KOPT-K1 (cell line): ENCODE data around the gene ETS1.

Experiments
- H3K27ac ChIP-seq: fragments of 200-600 bp; sonication (generic); 2 replicates; pipeline ENCODE4 v1.5.1; 2016; ENCODE audit warnings: antibody characterized with exemption, mild to moderate bottlenecking, low read depth, low read length; ENCODE audit not compliant: poor library complexity, severe bottlenecking
- H3K36me3 ChIP-seq: fragments of 200-600 bp; sonication (generic); 2 replicates; pipeline ENCODE4 v1.5.1; 2017; ENCODE audit warnings: antibody characterized with exemption, mild to moderate bottlenecking, low read length, moderate library complexity; ENCODE audit not compliant: insufficient read depth
- H3K9me3 ChIP-seq: fragments of 200-600 bp; sonication (generic); 2 replicates; pipeline ENCODE4 v1.5.1; 2017; ENCODE audit warnings: antibody characterized with exemption, low read length, mild to moderate bottlenecking; ENCODE audit not compliant: insufficient read depth, poor library complexity, severe bottlenecking

The ETS1 gene

DNA sequence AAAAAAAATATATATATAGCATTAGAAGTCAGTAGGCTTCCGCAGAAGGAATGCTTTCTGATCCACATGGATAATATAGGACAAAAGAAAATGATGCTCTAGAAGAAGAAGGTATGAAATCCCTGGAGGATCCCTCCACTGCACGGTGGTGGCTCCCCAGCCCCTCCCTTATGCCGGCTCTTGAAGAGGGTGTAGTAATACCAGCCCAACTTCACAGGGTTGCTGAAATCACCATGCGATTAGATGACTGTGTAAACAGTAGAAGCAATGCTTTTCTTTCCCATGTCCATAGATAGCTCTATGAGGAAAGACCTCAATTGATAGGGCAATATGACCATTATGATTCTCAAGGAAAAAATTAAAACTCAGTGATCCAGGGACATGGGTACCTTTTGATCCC is 3.2 kb upstream of the ETS1 start:
- H3K27ac ChIP-seq: no peak overlapping the region

DNA sequence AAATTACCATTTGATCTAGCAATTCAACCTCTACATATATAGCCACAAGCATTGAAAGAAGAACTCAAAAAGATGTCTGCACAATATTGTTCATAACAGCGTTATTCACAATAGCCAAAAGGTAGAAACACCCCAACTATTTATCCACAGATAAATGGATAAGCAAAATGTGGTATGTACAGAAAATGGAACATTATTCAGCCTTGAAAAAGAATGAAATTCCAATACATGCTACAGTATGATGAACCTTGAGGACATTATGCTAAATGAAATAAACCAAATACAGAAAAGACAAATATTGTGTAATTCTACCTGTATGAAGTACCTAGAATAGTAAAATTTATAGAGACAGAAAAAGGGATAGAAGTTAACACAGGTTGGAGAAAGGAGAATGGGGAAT is 2.6 kb upstream of the ETS1 start:
- Histone ChIP-seq H3K27ac (no peak overlapping the region), H3K9me3 (no peaks in the 10 kb centered on the region), H3K36me3 (no peaks in the 10 kb centered on the region)

More for the DNA sequence above, 3.2 kb upstream of the ETS1 start:
- Histone ChIP-seq H3K9me3 (no peaks in the 10 kb centered on the region), H3K36me3 (no peaks in the 10 kb centered on the region)

DNA sequence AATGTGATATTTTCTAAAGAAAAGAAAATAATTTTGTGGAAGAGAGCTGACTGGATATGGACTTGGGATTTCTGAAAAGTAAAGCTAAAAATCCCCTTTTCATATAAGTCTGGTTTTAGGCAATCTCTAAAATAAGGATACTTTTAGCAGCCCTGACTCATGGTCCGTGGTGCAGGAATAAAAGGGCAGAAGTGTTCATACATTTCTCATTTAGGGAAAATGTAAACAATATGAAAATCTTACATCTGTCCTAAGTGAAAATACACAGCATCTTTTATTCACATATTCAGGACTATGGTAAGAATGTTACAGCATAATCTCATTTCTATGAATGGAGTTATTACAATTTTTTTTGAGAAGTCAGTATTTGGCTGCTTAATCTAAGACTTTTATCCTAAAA is 735 bp upstream of the ETS1 start:
- no peaks in the 10 kb centered on the region for H3K9me3 ChIP-seq
- H3K27ac ChIP-seq: no peak overlapping the region
- H3K36me3 ChIP-seq: no peaks in the 10 kb centered on the region

DNA sequence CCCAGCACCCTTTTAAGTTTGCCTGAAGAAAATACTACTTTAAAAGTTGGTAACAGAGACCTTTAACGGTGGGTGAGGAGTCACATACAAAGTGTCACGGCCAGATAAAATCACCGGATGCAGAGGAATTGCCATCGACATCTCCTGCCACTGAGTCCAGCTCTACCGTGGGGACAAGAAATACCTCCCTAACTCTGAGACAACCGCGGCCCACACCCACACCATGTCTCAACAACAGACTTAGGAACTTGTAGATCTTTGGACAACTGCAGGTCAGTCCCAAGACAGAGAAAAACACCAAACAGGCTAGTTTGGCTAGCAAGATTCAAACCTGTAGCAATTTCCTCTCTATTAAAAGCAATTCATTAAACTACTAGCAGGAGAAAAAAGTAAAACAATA is 669 bp downstream of the ETS1 start:
- H3K36me3 ChIP-seq: no peaks in the 10 kb centered on the region
- no peak overlapping the region for H3K27ac ChIP-seq
- no peaks in the 10 kb centered on the region for H3K9me3 ChIP-seq

DNA sequence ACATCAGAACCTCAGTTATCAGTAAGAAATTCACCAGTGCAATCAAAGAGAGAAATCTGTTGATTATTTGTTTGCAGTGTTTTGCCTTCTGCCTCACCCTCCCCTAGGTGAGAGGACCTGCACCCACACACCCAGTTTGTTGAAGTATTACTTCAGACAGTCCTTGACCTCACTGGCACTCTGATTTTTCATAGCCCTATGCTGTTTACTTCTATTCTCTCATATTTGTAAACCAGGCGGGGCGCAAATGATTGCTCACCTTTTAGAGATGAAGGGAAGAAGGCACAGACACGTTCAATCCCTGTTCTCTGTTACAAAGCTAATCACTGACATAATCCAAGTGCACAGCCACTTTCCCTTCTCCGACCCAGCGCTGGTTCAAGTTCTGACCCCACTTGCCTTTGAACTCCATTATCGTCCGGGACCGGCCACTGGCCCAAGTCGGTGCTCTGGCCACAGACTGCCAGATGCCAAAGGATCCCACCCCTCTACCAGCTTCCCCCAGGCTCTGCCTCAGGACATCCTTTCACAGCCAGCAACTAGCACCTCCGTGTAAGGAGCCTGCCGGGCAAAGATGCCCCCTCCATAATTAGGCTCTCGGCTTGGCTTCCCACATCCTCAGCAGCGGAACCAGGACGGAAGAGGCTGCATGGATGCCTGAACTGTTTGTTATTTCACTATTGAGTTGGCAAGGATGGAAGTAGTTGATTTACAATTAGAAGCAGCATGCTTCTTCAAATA is 1.7 kb downstream of the ETS1 start:
- H3K27ac ChIP-seq: no peak overlapping the region
- no peaks in the 10 kb centered on the region for H3K9me3 ChIP-seq
- H3K36me3 ChIP-seq: no peaks in the 10 kb centered on the region

DNA sequence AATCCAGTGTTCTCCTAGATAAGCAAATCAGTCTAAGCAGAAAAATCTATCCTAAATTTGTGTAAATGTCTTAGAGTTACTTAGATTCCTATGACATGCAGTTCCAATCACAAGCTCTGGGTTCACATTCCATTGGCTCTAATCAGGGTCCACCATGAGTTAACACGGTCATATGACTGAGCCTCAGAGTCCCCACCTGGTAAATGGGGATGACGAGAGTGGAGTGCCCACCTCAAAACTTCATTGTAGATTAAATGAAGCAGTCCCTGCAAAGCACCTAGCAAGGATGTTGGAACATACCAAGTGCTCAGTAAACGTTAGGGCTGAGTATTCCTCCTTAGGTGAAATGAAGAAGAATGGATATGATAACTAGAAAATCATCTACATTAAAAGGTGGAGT is 3.1 kb downstream of the ETS1 start:
- Histone ChIP-seq H3K27ac (no peak overlapping the region), H3K36me3 (no peaks in the 10 kb centered on the region), H3K9me3 (no peaks in the 10 kb centered on the region)

DNA sequence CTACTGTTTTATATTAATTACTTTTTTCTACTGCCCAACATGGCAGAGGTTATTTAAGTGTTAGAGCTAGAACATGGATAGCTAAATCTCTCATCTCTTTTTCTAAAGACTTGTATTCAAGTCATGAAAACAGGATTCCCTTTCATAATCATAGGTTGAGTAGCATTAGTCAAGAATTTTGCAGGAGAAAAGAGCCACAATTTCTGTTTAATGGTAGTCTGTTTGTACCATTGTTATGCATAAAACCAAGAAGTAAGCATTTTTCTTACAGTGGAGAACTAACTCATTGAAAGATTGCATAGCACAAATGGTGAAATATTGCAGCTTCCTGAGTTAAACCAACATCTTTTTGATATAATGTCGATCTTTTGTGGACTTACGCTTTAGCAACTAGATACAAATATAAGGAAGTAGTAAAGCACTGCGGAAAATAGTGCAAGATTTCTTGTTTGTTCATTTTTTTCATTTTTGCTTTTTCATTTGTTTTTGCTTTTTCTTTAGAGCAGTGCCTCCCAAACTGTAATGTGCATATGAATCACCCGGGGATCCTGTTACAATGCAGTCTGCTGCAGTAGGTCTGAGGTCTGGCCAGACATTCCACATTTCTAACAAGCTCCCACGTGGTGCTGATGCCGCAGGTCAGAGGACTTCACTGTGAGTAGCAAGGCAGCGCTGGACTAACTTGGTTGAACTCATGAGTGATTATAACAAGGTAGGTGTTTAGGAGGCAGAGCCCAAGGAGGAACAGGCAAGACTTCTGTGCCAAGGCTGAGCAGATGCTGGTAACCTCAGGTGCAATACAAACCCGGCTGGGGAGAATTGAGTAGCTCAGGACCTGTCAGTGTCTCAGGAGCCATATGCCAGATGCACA is 4.6 kb downstream of the ETS1 start:
- Histone ChIP-seq H3K9me3 (no peaks in the 10 kb centered on the region), H3K36me3 (no peaks in the 10 kb centered on the region)

DNA sequence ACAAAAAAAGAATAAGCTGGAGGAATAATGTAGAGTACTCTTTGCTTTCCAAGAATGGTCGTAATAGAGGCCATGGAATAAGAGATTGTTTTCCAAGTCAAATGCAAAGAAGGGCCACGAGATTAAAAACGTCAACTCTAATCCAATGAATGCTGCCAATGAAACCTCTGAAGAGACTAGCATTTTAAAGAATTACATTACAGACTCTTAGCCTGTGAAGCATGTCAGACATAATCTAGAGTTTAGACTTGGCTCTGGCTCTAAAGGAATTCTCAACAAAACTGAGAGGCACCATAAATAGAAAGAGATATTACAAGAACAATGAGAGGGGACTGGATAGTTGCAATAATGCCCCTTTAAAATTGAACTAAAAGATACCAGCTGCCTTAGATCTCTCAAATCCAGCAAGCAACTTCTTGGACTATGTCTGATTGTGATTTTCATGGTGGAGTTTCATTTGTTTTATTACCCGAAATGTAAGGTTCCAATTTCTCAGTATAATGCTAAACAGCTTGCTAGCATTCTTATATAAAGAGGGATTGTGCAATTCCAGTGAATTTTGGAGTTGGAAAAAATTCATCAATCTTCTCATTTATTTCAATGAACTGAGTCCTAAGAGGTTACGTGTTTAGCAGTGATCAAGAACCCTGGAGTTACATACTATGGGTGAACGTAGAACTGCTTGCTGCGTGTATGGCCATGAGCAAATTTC is 5.6 kb downstream of the ETS1 start:
- Histone ChIP-seq H3K9me3 (no peaks in the 10 kb centered on the region), H3K27ac (no peak overlapping the region), H3K36me3 (no peaks in the 10 kb centered on the region)

More for the DNA sequence above, 4.6 kb downstream of the ETS1 start:
- H3K27ac ChIP-seq: no peak overlapping the region

DNA sequence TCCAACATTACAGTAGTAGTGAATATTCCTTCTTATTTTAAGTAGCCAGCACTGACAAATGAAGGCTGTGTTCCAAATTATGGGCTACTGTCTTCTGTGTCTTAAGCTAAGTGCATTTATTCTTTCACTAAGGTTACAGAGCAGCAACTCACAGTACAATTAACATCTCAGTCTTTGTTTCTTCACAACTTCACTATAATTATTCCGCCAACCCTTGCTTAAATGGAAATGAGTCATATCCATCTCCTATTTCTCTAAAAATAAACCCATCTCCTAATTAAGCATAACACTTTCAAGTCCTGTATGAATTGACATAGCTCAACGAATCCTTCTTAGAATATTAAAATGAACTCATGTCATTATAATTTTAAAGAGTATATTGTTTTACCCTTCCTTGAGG is 6.7 kb downstream of the ETS1 start:
- H3K36me3 ChIP-seq: no peaks in the 10 kb centered on the region
- no peak overlapping the region for H3K27ac ChIP-seq
- no peaks in the 10 kb centered on the region for H3K9me3 ChIP-seq

DNA sequence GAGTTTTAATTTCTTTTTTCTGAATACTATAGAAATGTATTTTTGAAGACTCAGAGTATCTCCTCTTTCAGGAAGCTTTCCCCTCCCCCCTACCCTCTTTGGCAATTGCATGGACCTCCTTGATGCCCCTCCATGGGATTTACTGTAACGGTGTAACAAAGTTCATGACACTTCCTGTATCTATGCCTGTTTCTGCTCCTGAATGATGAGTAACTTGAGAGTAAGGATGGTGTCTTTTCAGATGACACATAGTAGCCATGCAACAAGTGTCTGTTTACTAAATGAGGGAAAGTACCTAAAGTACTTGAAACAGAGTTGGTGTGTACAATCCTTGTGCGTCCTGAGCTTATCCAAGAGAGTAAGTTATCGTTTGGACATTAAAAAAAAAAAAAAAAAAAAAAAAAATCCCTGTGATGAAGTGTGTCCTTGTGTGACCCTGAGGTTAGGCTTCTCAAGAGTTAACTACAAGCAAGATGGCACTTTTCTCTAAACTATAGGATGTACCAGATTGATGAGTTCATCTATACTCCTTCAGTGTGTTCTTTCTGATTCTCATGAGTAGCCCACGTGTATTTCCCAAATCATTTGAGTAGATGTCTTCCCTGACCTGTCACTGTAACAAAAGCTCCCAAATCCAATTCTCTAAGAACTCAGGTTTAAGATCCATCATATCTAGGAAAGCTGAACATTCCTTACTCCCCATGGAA is 7.4 kb downstream of the ETS1 start:
- H3K36me3 ChIP-seq: no peaks in the 10 kb centered on the region
- H3K27ac ChIP-seq: no peak overlapping the region
- H3K9me3 ChIP-seq: no peaks in the 10 kb centered on the region

DNA sequence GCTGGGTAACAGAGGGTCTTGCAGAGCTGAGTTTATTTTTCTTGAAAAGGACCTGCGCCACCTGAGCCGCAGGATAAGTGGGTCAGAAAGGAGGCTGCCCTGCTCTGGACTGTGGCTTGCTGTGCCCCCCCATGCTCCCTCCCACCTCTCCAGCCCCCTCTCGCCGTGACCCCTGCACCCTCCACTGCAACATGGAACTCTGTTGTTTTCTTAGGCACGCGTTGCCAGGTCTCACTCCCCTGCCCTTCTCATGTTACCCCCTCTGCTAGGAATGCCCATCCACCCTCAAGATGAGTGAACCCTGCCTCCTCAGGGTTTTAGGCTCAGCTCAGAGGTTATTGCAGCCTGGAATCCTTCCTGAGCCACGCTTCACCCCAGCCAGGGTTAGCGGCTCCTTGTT is 10.8 kb downstream of the ETS1 start:
- H3K36me3 ChIP-seq: no peaks in the 10 kb centered on the region
- no peaks in the 10 kb centered on the region for H3K9me3 ChIP-seq
- H3K27ac ChIP-seq: no peak overlapping the region

DNA sequence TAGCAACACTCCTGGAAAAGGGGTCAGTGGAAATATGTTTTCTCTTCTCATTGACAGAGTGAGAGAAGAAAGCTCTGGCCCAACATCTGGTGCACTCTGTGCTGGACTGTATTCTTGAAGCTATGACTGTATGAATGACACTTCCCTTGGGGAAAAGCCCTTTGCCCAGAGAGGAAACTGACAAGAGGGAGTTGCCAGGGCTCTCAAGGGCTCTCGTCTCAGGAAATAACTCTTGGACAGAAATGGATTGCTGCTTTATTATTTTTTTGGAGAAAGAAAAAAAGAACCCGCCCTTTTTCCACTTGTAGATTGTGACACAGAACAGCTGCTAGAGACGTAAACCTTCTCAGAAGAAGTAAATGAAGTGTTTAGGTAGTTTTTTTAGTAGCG is 11.4 kb downstream of the ETS1 start:
- no peaks in the 10 kb centered on the region for H3K9me3 ChIP-seq
- H3K27ac ChIP-seq: no peak overlapping the region
- no peaks in the 10 kb centered on the region for H3K36me3 ChIP-seq

DNA sequence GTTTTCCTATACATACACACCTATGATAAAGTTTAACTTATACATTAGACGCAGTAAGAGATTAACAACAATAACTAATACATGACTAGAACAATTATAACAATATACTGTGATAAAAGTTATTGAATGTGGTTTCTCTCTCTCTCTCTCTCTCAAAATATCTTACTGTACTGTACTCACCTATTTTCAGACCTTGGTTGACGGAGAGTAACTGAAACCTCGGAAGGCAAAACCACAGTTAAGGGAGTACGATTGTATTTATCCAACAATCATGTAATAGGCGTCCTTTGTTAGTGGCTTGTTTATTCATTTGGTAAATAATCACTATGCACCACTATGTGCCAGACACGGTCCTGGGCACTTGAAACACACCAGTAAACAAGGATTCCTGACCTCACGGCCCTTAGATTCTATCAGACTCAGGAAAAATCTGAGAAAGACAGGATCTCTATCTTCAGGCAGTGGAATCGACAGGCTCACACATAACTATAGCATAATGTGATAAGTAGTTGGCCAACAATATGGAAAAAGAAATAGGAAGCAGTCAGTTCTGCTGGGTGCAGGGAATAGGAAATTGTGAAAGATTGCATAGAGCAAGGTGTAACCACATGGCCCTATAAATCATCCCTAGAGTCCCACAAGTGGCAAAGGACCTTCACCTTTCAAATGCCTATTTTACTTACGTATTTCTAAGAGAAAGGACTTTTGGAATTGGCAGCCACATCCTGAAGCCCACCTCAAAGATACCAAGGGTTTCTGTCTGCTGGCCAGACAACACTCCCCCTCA is 12.0 kb downstream of the ETS1 start:
- H3K36me3 ChIP-seq: no peaks in the 10 kb centered on the region
- H3K27ac ChIP-seq: no peak overlapping the region
- H3K9me3 ChIP-seq: no peaks in the 10 kb centered on the region

DNA sequence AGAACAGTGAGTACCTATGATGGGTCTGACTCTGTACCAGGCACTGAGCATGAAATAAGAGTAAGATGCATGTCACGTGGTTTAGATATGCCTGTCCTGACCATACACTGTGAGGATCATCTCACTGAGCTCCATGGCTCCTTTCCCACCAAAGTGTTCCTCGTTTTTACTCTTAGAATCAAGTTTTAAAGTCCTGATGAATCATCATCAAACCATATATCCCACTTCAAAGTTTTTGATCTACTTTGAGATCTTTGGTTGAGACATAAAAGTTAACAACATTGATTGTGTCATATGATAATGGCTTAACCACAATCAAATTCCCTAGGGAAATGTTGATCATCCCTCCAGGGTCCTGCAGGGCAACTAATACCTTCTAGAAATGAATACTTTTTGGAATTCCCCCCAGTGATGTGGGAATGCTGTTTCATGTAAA is 12.8 kb downstream of the ETS1 start:
- H3K9me3 ChIP-seq: no peaks in the 10 kb centered on the region
- H3K36me3 ChIP-seq: no peaks in the 10 kb centered on the region
- H3K27ac ChIP-seq: no peak overlapping the region
